H9 (cell line): ENCODE measurements around the gene C19orf85. TPM values are rescaled to one million over a fixed set of nuclear protein-coding genes. Genes with fewer than 3 reads are reported as not detected.
A peak's percentile ranks its signal among the peaks of the same experiment; 100 is the strongest.

ENCODE experiments used
- DNase-seq: peaks from one replicate; pipeline ENCODE4 v3.0.0-alpha.2; 2017
- H2AFZ ChIP-seq: one replicate; pipeline ENCODE4 v1.6.1; 2013; ENCODE audit warnings: mild to moderate bottlenecking, low read length, control low read depth, moderate library complexity
- H2AK5ac ChIP-seq: 2 replicates; pipeline ENCODE4 v1.6.1; 2013; ENCODE audit warnings: low read length, control low read depth, mixed read lengths; ENCODE audit not compliant: insufficient read length
- H2BK120ac ChIP-seq: one replicate; pipeline ENCODE4 v1.6.1; 2013; ENCODE audit warnings: low read depth, mild to moderate bottlenecking, low read length, control low read depth, inconsistent platforms; ENCODE audit not compliant: poor library complexity, severe bottlenecking
- H2BK12ac ChIP-seq: 2 replicates; pipeline ENCODE4 v1.6.1; 2013; ENCODE audit warnings: low read length, control low read depth, mixed read lengths, low read depth; ENCODE audit not compliant: insufficient read length
- H2BK15ac ChIP-seq: 2 replicates; pipeline ENCODE4 v1.6.1; 2013; ENCODE audit warnings: low read depth, low read length, control low read depth
- H2BK20ac ChIP-seq: one replicate; pipeline ENCODE4 v1.6.1; 2013; ENCODE audit warnings: low read depth, mild to moderate bottlenecking, low read length, control low read depth, inconsistent platforms; ENCODE audit not compliant: poor library complexity, severe bottlenecking
- H2BK5ac ChIP-seq: 2 replicates; pipeline ENCODE4 v1.6.1; 2013; ENCODE audit warnings: low read length, control low read depth, mixed read lengths; ENCODE audit not compliant: insufficient read length
- H3K14ac ChIP-seq: 2 replicates; pipeline ENCODE4 v1.6.1; 2013; ENCODE audit warnings: low read length, control low read depth; ENCODE audit not compliant: insufficient read depth
- H3K18ac ChIP-seq: 2 replicates; pipeline ENCODE4 v1.6.1; 2013; ENCODE audit warnings: low read depth, mild to moderate bottlenecking, mixed read lengths, low read length, control low read depth; ENCODE audit not compliant: insufficient read length
- H3K23ac ChIP-seq: 2 replicates; pipeline ENCODE4 v1.6.1; 2013; ENCODE audit warnings: low read length, control low read depth, mixed read lengths, low read depth; ENCODE audit not compliant: insufficient read length
- H3K23me2 ChIP-seq: 2 replicates; pipeline ENCODE4 v1.6.1; 2013; ENCODE audit warnings: low read depth, mild to moderate bottlenecking, mixed read lengths, low read length, control low read depth; ENCODE audit not compliant: insufficient read length, poor library complexity, severe bottlenecking
- H3K27ac ChIP-seq: 2 replicates; pipeline ENCODE4 v1.5.1; 2013; ENCODE audit warnings: low read length, control low read depth, mixed read lengths, low read depth; ENCODE audit not compliant: insufficient read length
- H3K27me3 ChIP-seq: 2 replicates; pipeline ENCODE4 v1.6.1; 2013; ENCODE audit warnings: low read length, control low read depth, inconsistent platforms; ENCODE audit not compliant: insufficient read depth
- H3K4ac ChIP-seq: 2 replicates; pipeline ENCODE4 v1.6.1; 2013; ENCODE audit warnings: low read depth, mild to moderate bottlenecking, control low read depth, inconsistent platforms, low read length, moderate library complexity
- H3K4me1 ChIP-seq: 2 replicates; pipeline ENCODE4 v1.6.1; 2013; ENCODE audit warnings: low read length, control low read depth, inconsistent platforms; ENCODE audit not compliant: insufficient read depth
- H3K4me2 ChIP-seq: 2 replicates; pipeline ENCODE4 v1.6.1; 2013; ENCODE audit warnings: low read length, control low read depth, mixed read lengths; ENCODE audit not compliant: insufficient read length, insufficient read depth
- H3K56ac ChIP-seq: 2 replicates; pipeline ENCODE4 v1.6.1; 2013; ENCODE audit warnings: low read depth, mild to moderate bottlenecking, mixed read lengths, low read length, control low read depth; ENCODE audit not compliant: insufficient read length
- H3K79me1 ChIP-seq: 2 replicates; pipeline ENCODE4 v1.6.1; 2013; ENCODE audit warnings: low read depth, mild to moderate bottlenecking, moderate library complexity, low read length, control low read depth, inconsistent platforms; ENCODE audit not compliant: insufficient read depth, poor library complexity, severe bottlenecking
- H3K79me2 ChIP-seq: 2 replicates; pipeline ENCODE4 v1.6.1; 2013; ENCODE audit warnings: low read length, control low read depth, inconsistent platforms; ENCODE audit not compliant: insufficient read depth
- H3K9ac ChIP-seq: 2 replicates; pipeline ENCODE4 v1.6.1; 2013; ENCODE audit warnings: low read length, control low read depth, mixed read lengths; ENCODE audit not compliant: insufficient read length; ENCODE audit errors: extremely low read depth
- H3K9me3 ChIP-seq: one replicate; pipeline ENCODE4 v1.6.1; 2013; ENCODE audit warnings: low read depth, low read length, inconsistent platforms; ENCODE audit not compliant: control insufficient read depth
- H3T11ph ChIP-seq: one replicate; pipeline ENCODE4 v1.6.1; 2013; ENCODE audit warnings: mild to moderate bottlenecking, low read length, control low read depth, inconsistent platforms
- H4K20me1 ChIP-seq: one replicate; pipeline ENCODE4 v1.6.1; 2013; ENCODE audit not compliant: control insufficient read depth, insufficient read length, insufficient read depth
- H4K5ac ChIP-seq: 2 replicates; pipeline ENCODE4 v1.6.1; 2013; ENCODE audit warnings: low read depth, mild to moderate bottlenecking, mixed read lengths, low read length, control low read depth; ENCODE audit not compliant: insufficient read length
- H4K8ac ChIP-seq: replicated peaks from 2 replicates; pipeline ENCODE4 v1.6.1; 2013; ENCODE audit warnings: low read length, control low read depth, mixed read lengths, low read depth; ENCODE audit not compliant: insufficient read length
- H4K91ac ChIP-seq: 2 replicates; pipeline ENCODE4 v1.6.1; 2013; ENCODE audit warnings: low read depth, mild to moderate bottlenecking, moderate library complexity, mixed read lengths, low read length, control low read depth; ENCODE audit not compliant: insufficient read length
- H3K27ac Mint-ChIP-seq, 3 experiments: 2 replicates in 2 of 3; 3 replicates in 1 of 3; pipeline ENCODE4 v1.8.0; 2020 to 2021; ENCODE audit warnings: mixed read lengths in 3 of 3, mild to moderate bottlenecking in 1 of 3, moderate library complexity in 1 of 3
- H3K27me3 Mint-ChIP-seq: 2 replicates; pipeline ENCODE4 v1.8.0; 2021; ENCODE audit warnings: low read depth, mild to moderate bottlenecking, moderate library complexity, mixed read lengths
- H3K36me3 Mint-ChIP-seq, 3 experiments: 2 replicates in 2 of 3; 3 replicates in 1 of 3; pipeline ENCODE4 v1.8.0; 2020 to 2021; ENCODE audit warnings: low read depth in 3 of 3, mixed read lengths in 3 of 3; ENCODE audit not compliant: insufficient read depth in 1 of 3
- H3K4me1 Mint-ChIP-seq, 2 experiments: 2 replicates each; pipeline ENCODE4 v1.8.0; 2020; ENCODE audit warnings: mixed read lengths in 2 of 2
- H3K4me3 Mint-ChIP-seq, 2 experiments: 2 replicates in 1 of 2; 3 replicates in 1 of 2; pipeline ENCODE4 v1.8.0; 2020 to 2021; ENCODE audit warnings: mild to moderate bottlenecking in 2 of 2, mixed read lengths in 2 of 2, moderate library complexity in 1 of 2
- H3K9me3 Mint-ChIP-seq, 2 experiments: 2 replicates in 1 of 2; 3 replicates in 1 of 2; pipeline ENCODE4 v1.8.0; 2020; ENCODE audit warnings: mild to moderate bottlenecking in 2 of 2, mixed read lengths in 2 of 2, moderate library complexity in 1 of 2
- CTCF ChIP-seq: fragments of 200-600 bp; sonication (generic); conservative IDR thresholded peaks from 3 replicates; pipeline ENCODE4 v1.8.0; 2021; ENCODE audit warnings: antibody characterized with exemption, mild to moderate bottlenecking
- WGBS: extraction: QIAGEN DNeasy Blood & Tissue Kit; methylation state at CpG from one replicate; pipeline ENCODE4 v1.1.7; 2013; ENCODE audit warnings: missing lambda C conversion rate, low lambda C conversion rate, mixed read lengths; ENCODE audit not compliant: insufficient read length; ENCODE audit errors: extremely low coverage; 5-methylcytosine and 5-hydroxymethylcytosine counted together
- total RNA-seq: library from RNA; stranded (reverse); gene quantifications from 2 replicates; pipeline ENCODE4 v1.2.1, GENCODE V29; 2021

The C19orf85 gene
- total RNA-seq, 1 experiment from 2014 or later: 1.2 TPM

GRCh38 chr19:55495646-55496349 is 31.2 kb upstream of the C19orf85 start:
- Mint-ChIP-seq H3K4me3 (peak overlapping the region in 1 of 2 experiments; percentile 18; a peak in 1 of 5 replicates), H3K9me3 (no peaks in the 10 kb centered on the region), H3K4me1 (peaks cover 21 to 27% of the 10 kb centered on the region in 2 experiments), H3K27ac (peak overlapping the region in 1 of 3 experiments; percentile 68; a peak in 3 of 7 replicates), H3K36me3 (no peaks in the 10 kb centered on the region; a peak in 1 of 7 replicates), H3K27me3 (peaks cover 30% of the 10 kb centered on the region)
- Histone ChIP-seq H3K27me3 (no peaks in the 10 kb centered on the region), H2AK5ac (no peak overlapping the region), H3K18ac (no peak overlapping the region), H3K23ac (no peak overlapping the region), H3K27ac (no peak overlapping the region), H4K5ac (no peak overlapping the region), H3K14ac (no peak overlapping the region), H3K4me2 (no peak overlapping the region), H2BK5ac (no peak overlapping the region), H3K4ac (no peak overlapping the region), H3K9me3 (no peaks in the 10 kb centered on the region), H3K4me1 (no peaks in the 10 kb centered on the region), H3T11ph (no peak overlapping the region), H4K20me1 (no peaks in the 10 kb centered on the region), H2BK20ac (no peak overlapping the region), H3K79me1 (no peaks in the 10 kb centered on the region), H3K23me2 (no peaks in the 10 kb centered on the region), H2BK12ac (no peak overlapping the region), H3K79me2 (no peaks in the 10 kb centered on the region), H4K91ac (no peak overlapping the region), H3K56ac (no peak overlapping the region), H3K9ac (no peak overlapping the region), H2AFZ (no peak overlapping the region), H2BK120ac (no peak overlapping the region), H4K8ac (no peak overlapping the region), H2BK15ac (no peak overlapping the region)
- no CpG with 5 or more reads among the region's 11 CpGs for WGBS
- DNase-seq: peak; percentile 85
- TF ChIP-seq CTCF: no peak
